HG02884 (cell line): Measurements from ENCODE around the gene RSPH1.

ENCODE experiments used
- ATAC-seq: cut with Tn5 transposase; IDR thresholded peaks from one replicate; pipeline ENCODE4 v1.9.1; 2021; ENCODE audit warnings: mild to moderate bottlenecking, moderate library complexity; ENCODE audit not compliant: unreplicated experiment

The RSPH1 gene

GRCh38 chr21:42452401-42453223 is 43.4 kb downstream of the RSPH1 start:
- no peak for ATAC-seq

GRCh38 chr21:42451941-42452340 is 44.1 kb downstream of the RSPH1 start:
- no peak for ATAC-seq

DNA sequence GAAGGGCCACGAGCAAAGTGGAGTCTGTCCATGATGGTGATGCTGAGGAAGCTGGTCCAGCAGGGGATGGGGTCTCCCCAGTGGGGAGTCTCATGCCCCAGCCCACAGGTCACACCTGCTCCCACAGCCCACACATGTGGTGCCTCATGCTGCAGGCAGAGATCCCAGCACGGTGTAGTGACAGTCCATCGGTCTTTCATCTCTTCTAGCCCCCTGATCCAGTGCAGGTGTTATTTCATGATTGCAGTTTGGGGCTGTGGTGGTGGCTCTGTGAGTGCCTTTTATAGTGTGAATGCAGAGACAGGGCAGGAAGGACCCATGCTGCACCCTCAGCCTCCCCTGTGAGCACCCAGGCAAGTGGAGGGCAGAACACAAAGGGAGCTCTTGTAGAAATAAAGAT is 47.3 kb downstream of the RSPH1 start:
- ATAC-seq, result no peak

DNA sequence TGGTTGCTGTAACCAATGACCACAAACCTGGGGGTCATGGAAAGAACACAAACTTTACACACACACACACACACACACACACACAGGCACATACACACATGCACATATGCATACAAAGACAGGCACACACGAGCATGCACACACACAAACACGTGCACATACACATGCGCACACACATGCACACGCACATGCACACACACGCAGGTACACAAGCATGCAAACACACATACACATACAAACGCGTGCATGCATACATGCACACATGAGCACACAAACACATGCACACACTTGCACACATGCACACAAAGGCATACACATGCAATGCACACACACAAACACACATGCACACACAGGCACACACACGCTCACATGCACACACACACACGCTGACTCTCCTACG is 48.3 kb downstream of the RSPH1 start:
- no peak for ATAC-seq

GRCh38 chr21:42447182-42447581 is 48.8 kb downstream of the RSPH1 start:
- no peak for ATAC-seq

DNA sequence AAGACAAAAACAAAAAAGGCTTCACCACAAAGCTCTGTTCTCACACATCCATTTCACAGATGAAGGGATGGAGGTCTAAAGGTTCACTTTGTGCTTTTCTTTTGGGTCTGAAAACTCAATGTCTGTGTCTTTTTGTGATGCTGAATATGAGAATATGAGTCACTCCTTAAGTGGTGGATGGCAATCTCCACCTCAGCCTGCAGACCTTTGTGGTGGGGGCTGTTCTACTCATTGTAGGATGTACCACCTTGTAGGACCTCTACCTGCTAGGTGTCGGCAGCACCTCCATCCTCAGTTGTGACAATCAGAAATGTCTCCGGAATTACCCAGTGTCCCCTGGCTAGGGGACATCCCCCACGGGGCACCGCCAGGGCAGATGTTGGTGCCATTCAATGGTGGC is 49.5 kb downstream of the RSPH1 start:
- ATAC-seq, result no peak

DNA sequence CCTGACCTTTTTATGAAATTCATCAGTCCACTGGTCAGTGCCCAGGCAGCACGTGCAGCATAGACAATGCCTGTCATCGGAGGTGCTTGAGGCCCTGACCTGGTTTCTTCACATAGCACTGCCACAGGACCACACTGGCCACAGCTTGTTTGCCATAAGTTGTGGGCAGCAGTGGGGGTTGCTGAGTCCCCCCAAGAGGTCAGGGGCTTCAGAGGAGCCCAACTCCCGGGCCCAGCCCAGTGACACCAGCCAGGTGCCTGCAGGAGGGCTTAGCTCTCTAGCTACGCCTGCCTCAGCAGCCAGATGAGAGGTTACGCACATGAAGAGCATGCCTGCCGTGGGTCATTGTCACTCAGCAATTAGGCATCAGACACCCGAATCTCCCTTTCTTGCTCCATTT is 50.7 kb downstream of the RSPH1 start:
- ATAC-seq, result no peak

DNA sequence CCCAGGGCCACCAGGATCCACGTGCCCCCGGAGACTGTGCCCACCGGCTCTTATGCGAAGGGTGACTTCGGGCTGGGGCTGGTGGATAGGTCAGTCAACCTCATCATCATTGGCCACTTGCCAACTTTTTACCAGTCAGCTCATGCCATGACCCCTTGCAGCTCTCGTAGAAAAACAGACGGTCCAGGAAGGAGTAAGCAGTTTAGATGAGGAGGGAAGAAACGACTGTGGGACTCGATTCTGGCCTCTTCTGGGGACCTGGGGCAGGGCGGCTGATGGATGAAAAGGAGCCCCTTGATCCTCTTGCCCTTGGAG is 51.3 kb downstream of the RSPH1 start:
- ATAC-seq, result no peak

DNA sequence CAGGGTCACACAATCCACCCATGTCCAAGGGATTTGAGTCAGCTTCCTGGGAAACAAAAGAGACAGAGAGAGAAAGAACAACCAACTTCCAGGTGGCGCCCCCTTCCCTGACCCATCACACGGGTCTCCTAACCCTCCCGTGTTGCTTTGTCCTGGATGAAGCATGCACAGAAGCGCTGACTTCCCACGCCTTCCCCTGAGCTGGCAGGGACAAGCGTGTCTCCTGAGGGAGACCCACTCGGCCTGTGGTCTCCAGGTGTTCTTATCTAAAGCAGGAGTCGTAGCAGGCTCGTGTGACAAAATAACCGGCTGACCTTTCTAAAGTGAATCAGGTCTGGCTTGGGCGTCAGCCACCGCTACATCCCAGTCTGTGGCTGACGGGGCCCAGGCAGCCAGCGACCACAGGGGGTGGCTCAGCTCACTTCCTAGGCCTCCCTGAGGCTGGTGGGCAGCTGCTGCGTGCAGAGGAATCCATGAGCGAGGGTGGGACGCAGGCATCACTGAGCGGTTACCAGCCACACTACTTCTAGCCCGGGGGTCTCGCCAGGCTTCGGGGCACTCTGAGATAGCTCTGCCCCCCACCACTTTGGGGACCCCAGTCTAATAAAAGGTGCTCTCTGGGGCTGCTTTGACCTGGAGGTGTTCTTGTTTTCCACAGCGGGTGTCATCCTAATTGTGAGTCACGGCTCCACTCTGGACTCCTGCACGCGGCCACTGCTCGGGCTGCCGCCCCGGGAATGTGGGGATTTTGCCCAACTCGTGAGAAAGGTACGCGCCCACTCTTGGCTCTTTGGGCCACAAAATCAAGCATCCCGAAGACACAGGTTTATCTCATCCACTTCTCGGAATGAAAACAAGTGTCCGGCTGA is 51.9 kb downstream of the RSPH1 start:
- no peak for ATAC-seq

DNA sequence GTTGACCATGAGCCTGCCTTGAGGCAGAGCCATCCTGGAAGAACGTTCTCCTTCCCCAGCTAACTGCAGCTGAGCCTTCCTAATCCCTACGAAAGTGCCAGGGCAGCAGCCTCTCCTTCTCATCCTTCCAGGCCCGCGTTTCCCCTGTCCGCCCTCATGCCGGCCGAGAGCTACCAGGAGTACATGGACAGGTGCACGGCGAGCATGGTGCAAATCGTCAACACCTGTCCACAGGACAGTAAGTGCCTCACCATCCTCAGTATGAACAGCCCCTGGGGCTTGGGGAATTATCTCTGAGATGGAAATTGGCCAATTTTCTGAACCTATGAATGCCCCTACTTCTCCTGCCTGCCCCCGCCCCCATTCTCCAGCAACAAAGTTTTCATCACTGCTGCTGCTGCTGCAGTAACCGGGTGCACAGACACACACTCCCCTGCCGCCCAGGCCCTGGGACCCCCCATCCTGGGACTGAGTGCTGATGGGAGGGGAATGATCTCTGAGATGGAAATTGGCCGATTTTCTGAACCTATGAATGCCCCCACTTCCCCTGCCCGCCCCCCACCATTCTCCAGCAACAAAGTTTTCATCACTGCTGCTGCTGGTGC is 52.7 kb downstream of the RSPH1 start:
- no peak for ATAC-seq

- ATAC-seq, result no peak
These were observed 54.1 kb downstream of the RSPH1 start for GRCh38 chr21:42441963-42442362.

DNA sequence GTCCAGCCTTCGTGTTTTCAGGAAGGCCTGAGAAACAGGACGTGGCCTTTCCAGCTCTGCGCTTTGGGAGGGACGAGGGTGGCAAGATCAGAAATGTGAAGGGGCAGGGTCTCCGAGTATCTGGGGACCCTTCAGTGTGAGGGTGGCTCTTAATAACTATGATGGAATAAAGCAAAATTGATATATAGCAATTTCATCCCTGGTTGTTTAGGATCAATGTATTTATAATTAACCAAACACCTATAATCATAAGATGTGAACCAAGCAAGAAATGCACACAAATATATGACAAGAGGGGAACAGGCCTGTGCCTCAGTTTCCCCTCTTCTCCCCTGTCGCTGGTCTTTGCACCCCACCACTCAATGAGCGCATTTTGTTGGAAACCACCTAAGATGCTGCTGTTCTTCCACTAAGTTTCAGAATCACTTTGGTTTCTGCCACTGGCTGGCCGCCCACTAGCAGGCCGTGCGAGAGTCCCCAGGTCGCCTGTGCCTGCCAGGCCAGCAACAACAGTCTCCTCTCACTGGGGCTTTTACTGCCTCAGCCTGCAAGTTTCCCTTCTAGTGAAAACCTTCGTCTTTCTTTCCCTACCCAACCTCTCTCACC is 55.7 kb downstream of the RSPH1 start:
- ATAC-seq, result no peak

DNA sequence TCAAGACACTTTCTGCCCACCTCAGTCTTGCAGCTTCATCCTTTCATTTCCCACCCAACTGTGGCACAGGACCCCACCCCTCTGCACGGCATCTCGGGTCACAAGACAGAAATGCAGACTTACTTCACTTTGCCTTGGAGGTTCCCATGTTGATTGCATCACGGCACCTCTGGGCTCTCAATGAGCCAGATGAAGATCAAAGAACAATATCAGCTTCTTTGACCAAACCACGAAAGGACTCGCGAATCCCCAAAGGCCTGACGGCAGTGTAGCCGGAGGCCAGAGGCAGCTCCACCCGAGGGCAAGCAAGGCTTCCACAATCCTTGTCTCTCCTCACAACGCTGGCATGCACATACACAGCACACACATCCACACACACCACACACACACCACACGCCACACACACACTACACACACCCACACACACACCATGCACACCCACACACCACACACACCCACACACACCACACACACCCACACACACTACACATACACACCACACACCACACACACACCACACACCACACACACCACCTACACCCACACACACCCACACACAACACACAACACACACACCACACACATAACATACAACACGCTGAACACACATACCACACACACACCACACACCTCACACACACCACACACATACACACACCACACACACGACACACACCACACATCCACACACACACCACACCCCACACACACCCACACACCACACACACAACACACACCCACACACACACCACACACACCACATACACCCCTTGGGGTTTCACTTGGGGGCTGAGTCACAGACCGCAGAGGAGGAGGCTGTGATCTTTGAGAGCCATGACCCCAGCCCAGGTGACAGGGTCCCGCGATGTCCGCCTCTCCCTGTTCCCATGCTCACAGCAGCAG is 56.5 kb downstream of the RSPH1 start:
- no peak for ATAC-seq

DNA sequence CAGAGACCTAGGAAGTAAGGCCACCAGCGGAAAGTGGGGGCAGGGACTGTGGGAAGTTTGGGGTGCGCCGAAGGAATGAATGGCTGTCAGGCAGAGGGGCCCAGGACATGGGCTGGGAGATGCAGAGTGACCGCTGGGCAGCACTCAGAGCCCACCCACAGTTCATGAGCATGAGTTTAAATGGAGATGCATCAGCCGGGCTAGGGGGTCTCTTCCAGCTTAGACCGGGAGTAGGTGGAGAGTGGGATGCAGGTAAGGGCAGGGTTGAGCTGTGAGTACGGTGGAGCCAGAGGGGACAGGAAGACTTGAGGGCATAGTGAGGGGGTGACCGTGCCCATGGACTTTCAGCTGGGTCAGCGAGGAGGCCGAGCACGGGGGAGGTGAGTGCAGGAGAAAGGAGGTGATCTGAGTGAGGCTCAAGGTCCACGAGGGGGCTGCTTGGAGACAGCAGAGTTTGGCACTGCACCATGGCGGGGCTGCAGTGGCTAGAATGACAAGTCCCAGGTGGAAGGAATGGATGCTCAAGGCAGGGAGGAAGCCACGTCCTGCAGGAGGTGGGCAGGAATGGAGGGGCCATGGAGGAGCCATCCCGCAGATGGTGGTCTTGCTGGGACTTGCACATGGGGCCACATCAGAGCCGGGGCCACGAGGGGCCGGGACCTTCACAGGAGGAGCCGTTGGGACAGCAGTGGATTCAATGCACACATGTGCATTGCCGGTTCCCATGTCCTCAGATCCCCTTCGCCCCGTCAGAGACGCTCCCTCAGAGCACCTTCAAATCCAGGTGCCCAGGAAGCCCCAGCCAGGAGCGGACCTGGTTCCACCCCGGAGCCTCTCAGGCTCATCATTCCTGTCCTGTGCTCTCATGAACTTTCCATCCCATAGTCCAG is 57.5 kb downstream of the RSPH1 start:
- ATAC-seq, result no peak

GRCh38 chr21:42437786-42438185 is 58.2 kb downstream of the RSPH1 start:
- ATAC-seq, result no peak

DNA sequence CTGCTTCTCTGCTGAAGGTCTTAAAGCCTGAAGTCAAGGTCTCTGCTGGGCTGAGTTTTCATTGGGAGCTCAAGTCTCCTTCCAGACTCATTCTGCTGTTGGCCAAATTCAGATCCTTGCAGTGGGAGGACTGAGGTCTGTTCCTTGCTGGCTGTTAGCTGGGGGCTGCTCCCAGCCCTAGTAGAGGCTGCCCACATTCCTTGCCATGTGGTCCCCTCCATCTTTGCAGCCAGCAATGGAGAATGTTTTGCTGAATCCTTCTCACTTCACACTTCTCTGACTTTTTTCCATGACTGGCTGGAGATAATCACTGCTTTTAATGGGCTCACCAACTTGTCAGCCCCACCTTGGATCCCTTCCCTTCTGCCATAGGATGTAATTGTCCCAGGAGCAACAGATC is 59.1 kb downstream of the RSPH1 start:
- ATAC-seq, result no peak

DNA sequence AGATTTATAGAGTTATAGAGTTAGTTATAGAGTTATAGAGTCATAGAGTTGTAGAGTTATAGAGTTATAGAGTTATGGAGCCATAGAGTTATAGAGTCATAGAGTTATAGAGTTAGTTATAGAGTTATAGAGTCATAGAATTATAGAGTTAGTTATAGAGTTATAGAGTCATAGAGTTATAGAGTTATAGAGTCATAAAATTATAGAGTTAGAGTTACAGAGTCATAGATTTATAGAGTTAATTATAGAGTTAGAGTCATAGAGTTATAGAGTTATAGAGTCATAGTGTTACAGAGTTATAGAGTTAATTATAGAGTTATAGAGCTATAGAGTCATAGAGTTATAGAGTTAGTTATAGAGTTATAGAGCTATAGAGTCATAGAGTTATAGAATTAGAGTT is 60.2 kb downstream of the RSPH1 start:
- no peak for ATAC-seq

DNA sequence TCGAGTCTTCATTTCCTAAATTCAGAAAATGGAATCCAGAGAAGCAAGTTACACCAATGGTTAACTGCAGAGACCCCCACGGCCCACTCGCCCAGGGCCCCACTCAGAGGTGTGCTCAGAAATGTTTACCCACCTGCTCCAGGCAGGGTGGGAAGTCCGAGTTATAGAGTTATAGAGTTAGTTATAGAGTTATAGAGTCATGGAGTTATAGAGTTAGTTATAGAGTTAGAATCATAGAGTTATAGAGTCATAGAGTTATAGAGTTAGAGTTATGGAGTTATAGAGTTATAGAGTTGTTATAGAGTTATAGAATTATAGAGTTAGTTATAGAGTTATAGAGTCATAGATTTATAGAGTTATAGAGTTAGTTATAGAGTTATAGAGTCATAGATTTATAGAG is 60.6 kb downstream of the RSPH1 start:
- no peak for ATAC-seq

DNA sequence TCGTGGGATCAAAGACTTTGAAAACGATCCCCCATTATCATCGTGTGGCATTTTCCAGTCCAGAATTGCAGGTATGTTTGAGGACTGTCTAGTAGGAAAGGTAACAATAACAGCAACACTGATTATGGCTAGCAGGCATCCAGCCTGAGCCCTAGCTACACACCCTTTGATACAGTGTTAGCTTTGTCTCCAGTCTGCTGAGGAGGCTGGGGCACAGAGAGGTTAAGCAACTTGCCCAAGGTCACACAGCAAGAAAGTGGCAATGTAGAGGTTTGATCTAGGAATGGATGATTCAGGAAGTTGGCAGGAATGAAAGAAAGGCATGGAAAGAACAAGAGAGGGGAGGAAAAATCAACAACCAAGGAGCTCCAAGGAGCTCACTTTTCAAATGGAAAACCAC is 61.1 kb downstream of the RSPH1 start:
- no peak for ATAC-seq
